Measurements from ENCODE around the gene MRPS27.

GRCh38 chr5:72337159-72337558 lies 17.1 kb upstream of the MRPS27 start:
- TF ChIP-seq CTCF (IDR thresholded peaks at IDR 0.05) (no peak), PBX3 (IDR thresholded peaks at IDR 0.05) (no peak), MYC (IDR thresholded peaks at IDR 0.05; ENCODE audit: borderline replicate concordance, low read length) (no peak), EP300 (IDR thresholded peaks at IDR 0.05) (no peak), POLR2A (IDR thresholded peaks at IDR 0.05; ENCODE audit: low read length) (no peak), CHD2 (IDR thresholded peaks at IDR 0.05; ENCODE audit: low read length, partially characterized antibody) (no peak), CBX2 (IDR thresholded peaks at IDR 0.05; ENCODE audit: borderline replicate concordance, low read depth) (no peak), GATA3 (IDR thresholded peaks at IDR 0.05; ENCODE audit: borderline replicate concordance) (no peak)
- TF ChIP-seq, protein P1, sequence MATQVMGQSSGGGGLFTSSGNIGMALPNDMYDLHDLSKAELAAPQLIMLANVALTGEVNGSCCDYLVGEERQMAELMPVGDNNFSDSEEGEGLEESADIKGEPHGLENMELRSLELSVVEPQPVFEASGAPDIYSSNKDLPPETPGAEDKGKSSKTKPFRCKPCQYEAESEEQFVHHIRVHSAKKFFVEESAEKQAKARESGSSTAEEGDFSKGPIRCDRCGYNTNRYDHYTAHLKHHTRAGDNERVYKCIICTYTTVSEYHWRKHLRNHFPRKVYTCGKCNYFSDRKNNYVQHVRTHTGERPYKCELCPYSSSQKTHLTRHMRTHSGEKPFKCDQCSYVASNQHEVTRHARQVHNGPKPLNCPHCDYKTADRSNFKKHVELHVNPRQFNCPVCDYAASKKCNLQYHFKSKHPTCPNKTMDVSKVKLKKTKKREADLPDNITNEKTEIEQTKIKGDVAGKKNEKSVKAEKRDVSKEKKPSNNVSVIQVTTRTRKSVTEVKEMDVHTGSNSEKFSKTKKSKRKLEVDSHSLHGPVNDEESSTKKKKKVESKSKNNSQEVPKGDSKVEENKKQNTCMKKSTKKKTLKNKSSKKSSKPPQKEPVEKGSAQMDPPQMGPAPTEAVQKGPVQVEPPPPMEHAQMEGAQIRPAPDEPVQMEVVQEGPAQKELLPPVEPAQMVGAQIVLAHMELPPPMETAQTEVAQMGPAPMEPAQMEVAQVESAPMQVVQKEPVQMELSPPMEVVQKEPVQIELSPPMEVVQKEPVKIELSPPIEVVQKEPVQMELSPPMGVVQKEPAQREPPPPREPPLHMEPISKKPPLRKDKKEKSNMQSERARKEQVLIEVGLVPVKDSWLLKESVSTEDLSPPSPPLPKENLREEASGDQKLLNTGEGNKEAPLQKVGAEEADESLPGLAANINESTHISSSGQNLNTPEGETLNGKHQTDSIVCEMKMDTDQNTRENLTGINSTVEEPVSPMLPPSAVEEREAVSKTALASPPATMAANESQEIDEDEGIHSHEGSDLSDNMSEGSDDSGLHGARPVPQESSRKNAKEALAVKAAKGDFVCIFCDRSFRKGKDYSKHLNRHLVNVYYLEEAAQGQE (IDR thresholded peaks at IDR 0.05), result no peak
